Small intestine (tissue), 7 donors: ENCODE results near the gene RCE1. TPM values are rescaled to one million over a fixed set of nuclear protein-coding genes. Genes with fewer than 3 reads are reported as not detected.

Experiments used
- DNase-seq, 2 donors: peaks; one replicate each; pipeline versions ENCODE4 v3.0.0 to v3.0.0-alpha.2; 2013
- FAIRE-seq: peaks from 2 replicates; lab custom pipeline; 2012; peaks lifted over from hg19 to GRCh38; lab: Jason Lieb, UNC
- H3K27ac ChIP-seq, 3 donors: one replicate each; pipeline ENCODE4 v1.5.1; 2013; ENCODE audit warnings: low read length in 2 of 3, mild to moderate bottlenecking in 2 of 3, control low read depth in 1 of 3, inconsistent platforms in 1 of 3, low read depth in 1 of 3, moderate library complexity in 1 of 3
- H3K27me3 ChIP-seq, 3 donors: one replicate each; pipeline ENCODE4 v1.6.1; 2013; ENCODE audit warnings: low read length in 3 of 3, inconsistent platforms in 1 of 3; ENCODE audit not compliant: control insufficient read depth in 3 of 3, insufficient read depth in 3 of 3
- H3K36me3 ChIP-seq, 3 donors: one replicate each; pipeline ENCODE4 v1.6.1; 2013; ENCODE audit warnings: low read length in 3 of 3, inconsistent platforms in 1 of 3, low read depth in 1 of 3, mild to moderate bottlenecking in 1 of 3, moderate library complexity in 1 of 3; ENCODE audit not compliant: control insufficient read depth in 3 of 3, insufficient read depth in 2 of 3
- H3K4me1 ChIP-seq, 3 donors: one replicate each; pipeline ENCODE4 v1.6.1; 2013; ENCODE audit warnings: low read length in 2 of 3, inconsistent platforms in 1 of 3, low read depth in 1 of 3, mild to moderate bottlenecking in 1 of 3, moderate library complexity in 1 of 3; ENCODE audit not compliant: control insufficient read depth in 3 of 3, insufficient read depth in 2 of 3
- H3K4me3 ChIP-seq, 3 donors: one replicate each; pipeline ENCODE4 v1.5.1; 2013; ENCODE audit warnings: low read length in 3 of 3, control low read depth in 1 of 3, inconsistent platforms in 1 of 3, low read depth in 1 of 3, mild to moderate bottlenecking in 1 of 3, moderate library complexity in 1 of 3
- H3K9me3 ChIP-seq, 2 donors: one replicate each; pipeline ENCODE4 v1.6.1; 2013; ENCODE audit warnings: low read depth in 1 of 2, low read length in 1 of 2; ENCODE audit not compliant: control insufficient read depth in 2 of 2, insufficient read depth in 1 of 2
- WGBS, 3 donors: extraction: QIAGEN DNeasy Blood & Tissue Kit; methylation state at CpG; one replicate each; pipeline ENCODE4 v1.1.7; 2013; 5-methylcytosine and 5-hydroxymethylcytosine counted together
- polyA plus RNA-seq, 4 donors: library from polyadenylated mRNA; stranded (reverse) in 3 of 4; unstranded in 1 of 4; fragments of 200-250 nt in 3 of 4; fragments of 120-200 nt in 1 of 4; gene quantifications; one replicate each; pipeline versions ENCODE4 v1.2.1 to v1.2.3, GENCODE V29; 2013
- donor health status: healthy with polysubstance abuse.
- donor health status: control.
- donor health status: control.
- donor health status: Bipolar disorder and iron deficiency.
- donor health status: healthy.

Gene RCE1
- polyA plus RNA-seq, 4 donors, result 15.1 to 26.9 (median 20.7) TPM

GRCh38 chr11:66871521-66871901 lies 28.3 kb downstream of the RCE1 start:
- Histone ChIP-seq H3K36me3 (peaks cover 0 to 30% (median 0%) of the 10 kb centered on the region in 3 donors), H3K27me3 (no peaks in the 10 kb centered on the region), H3K27ac (no peak overlapping the region), H3K9me3 (no peaks in the 10 kb centered on the region), H3K4me1 (no peaks in the 10 kb centered on the region), H3K4me3 (no peak overlapping the region)
- DNase-seq (no peak), FAIRE-seq (no peak)
- 95 to 96% (median 96%) methylated on average over 18 of the region's 18 CpGs for WGBS, 3 donors

DNA sequence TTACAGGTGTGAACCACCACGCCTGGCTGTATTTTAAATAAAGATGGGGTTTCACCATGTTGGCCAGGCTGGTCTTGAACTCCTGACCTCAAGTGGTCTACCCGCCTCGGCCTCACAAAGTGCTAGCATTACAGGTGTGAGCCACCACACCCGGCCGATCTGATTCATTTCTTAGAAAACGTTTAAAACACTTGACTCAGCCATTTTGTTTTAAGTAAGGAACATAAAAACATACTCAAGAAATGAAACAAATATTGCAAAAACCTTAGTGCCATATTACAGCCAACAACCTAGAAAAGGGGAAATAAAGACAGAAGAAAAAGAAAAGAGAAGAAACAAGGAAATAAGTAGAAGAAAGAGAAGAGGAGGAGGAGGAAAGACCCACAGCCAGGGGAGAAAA lies 31.0 kb downstream of the RCE1 start:
- H3K27ac ChIP-seq, result no peak overlapping the region
- DNase-seq (no peak), FAIRE-seq (no peak)
- H3K27me3 ChIP-seq, result no peaks in the 10 kb centered on the region
- H3K36me3 ChIP-seq, result peaks cover 0 to 24% (median 0%) of the 10 kb centered on the region in 3 donors
- no peaks in the 10 kb centered on the region for H3K4me1 ChIP-seq
- H3K9me3 ChIP-seq, result no peaks in the 10 kb centered on the region
- WGBS, 3 donors, result 74 to 77% (median 76%) methylated on average over 6 of the region's 6 CpGs
- H3K4me3 ChIP-seq, result no peak overlapping the region

GRCh38 chr11:66875378-66875777 lies 32.1 kb downstream of the RCE1 start:
- no peaks in the 10 kb centered on the region for H3K27me3 ChIP-seq
- FAIRE-seq (no peak), DNase-seq (no peak)
- no peak overlapping the region for H3K27ac ChIP-seq
- no peak overlapping the region for H3K4me3 ChIP-seq
- no peaks in the 10 kb centered on the region for H3K9me3 ChIP-seq
- no peaks in the 10 kb centered on the region for H3K4me1 ChIP-seq
- WGBS, 3 donors, result 78 to 85% (median 85%) methylated on average over 13 of the region's 13 CpGs
- peaks cover 0 to 16% (median 0%) of the 10 kb centered on the region in 3 donors for H3K36me3 ChIP-seq

GRCh38 chr11:66877588-66878385 lies 34.5 kb downstream of the RCE1 start:
- WGBS, 3 donors, result 78 to 81% (median 80%) methylated on average over 9 of the region's 9 CpGs
- Histone ChIP-seq H3K4me1 (peaks cover 0 to 3% (median 0%) of the 10 kb centered on the region in 3 donors), H3K4me3 (no peak overlapping the region), H3K27ac (no peak overlapping the region), H3K27me3 (no peaks in the 10 kb centered on the region), H3K9me3 (no peaks in the 10 kb centered on the region), H3K36me3 (no peaks in the 10 kb centered on the region)
- no peak for FAIRE-seq
- DNase-seq, result no peak

DNA sequence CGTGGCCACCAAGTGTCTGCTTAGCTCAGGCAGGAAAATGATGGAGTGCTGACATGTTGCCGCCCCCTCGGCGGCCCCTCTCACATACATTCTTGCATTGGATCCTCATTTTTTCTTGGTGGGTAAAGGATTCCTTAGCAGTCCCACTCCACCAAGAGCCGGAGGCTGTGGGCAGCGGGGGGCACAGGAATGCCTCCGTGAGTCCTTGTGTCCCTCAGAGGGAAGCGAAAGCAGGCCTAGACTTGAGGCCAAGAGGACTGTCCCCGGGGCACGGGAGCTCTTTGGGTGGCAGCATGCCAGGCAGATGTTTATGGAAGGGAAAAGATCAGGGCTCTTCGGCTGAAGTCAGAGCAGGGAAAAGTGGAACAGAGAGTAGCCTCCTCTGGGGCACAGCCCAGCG lies 35.2 kb downstream of the RCE1 start:
- DNase-seq (no peak), FAIRE-seq (no peak)
- H3K4me3 ChIP-seq, result no peak overlapping the region
- H3K4me1 ChIP-seq, result peaks cover 0 to 9% (median 0%) of the 10 kb centered on the region in 3 donors
- H3K27me3 ChIP-seq, result no peaks in the 10 kb centered on the region
- H3K36me3 ChIP-seq, result no peaks in the 10 kb centered on the region
- WGBS, 3 donors, result 57 to 66% (median 62%) methylated on average over 12 of the region's 12 CpGs
- H3K27ac ChIP-seq, result no peak overlapping the region
- H3K9me3 ChIP-seq, result no peaks in the 10 kb centered on the region

- Histone ChIP-seq H3K4me1 (peaks cover 0 to 10% (median 0%) of the 10 kb centered on the region in 3 donors), H3K27me3 (no peaks in the 10 kb centered on the region), H3K9me3 (no peaks in the 10 kb centered on the region), H3K36me3 (no peaks in the 10 kb centered on the region), H3K4me3 (no peak overlapping the region), H3K27ac (no peak overlapping the region)
- FAIRE-seq (no peak), DNase-seq (no peak)
- 84 to 93% (median 88%) methylated on average over 7 of the region's 7 CpGs for WGBS, 3 donors
Observed at GRCh38 chr11:66879000-66879399, 35.8 kb downstream of the RCE1 start.

GRCh38 chr11:66879583-66879982 lies 36.3 kb downstream of the RCE1 start:
- Histone ChIP-seq H3K4me1 (peaks cover 0 to 10% (median 0%) of the 10 kb centered on the region in 3 donors), H3K27ac (no peak overlapping the region), H3K9me3 (no peaks in the 10 kb centered on the region), H3K4me3 (no peak overlapping the region), H3K36me3 (no peaks in the 10 kb centered on the region), H3K27me3 (no peaks in the 10 kb centered on the region)
- WGBS, 3 donors, result 90 to 91% (median 90%) methylated on average over 9 of the region's 9 CpGs
- no peak for DNase-seq
- no peak for FAIRE-seq

GRCh38 chr11:66879999-66880398 lies 36.8 kb downstream of the RCE1 start:
- H3K27ac ChIP-seq, result no peak overlapping the region
- no peak overlapping the region for H3K4me3 ChIP-seq
- DNase-seq (no peak), FAIRE-seq (no peak)
- H3K9me3 ChIP-seq, result no peaks in the 10 kb centered on the region
- WGBS, 3 donors, result 72 to 87% (median 83%) methylated on average over 8 of the region's 8 CpGs
- no peaks in the 10 kb centered on the region for H3K36me3 ChIP-seq
- peaks cover 0 to 10% (median 0%) of the 10 kb centered on the region in 3 donors for H3K4me1 ChIP-seq
- no peaks in the 10 kb centered on the region for H3K27me3 ChIP-seq
